Activated naive CD4-positive, alpha-beta T cell treated with anti-CD3 and anti-CD28 coated beads, Interleukin-2, amount 50 U/mL, for 24 hours (primary cell): Measurements from ENCODE around the gene RBM19.
"Not testable (repeated sequence)": the region's sequence is repeated elsewhere in the genome, so short reads cannot be mapped to it uniquely, and the experiment has no call there.

Experiments used
- H3K27ac Mint-ChIP-seq: one replicate; pipeline ENCODE4 v1.8.0; 2021; ENCODE audit warnings: mild to moderate bottlenecking, mixed read lengths
- H3K27me3 Mint-ChIP-seq: one replicate; pipeline ENCODE4 v1.8.0; 2021; ENCODE audit warnings: mixed read lengths
- H3K36me3 Mint-ChIP-seq: one replicate; pipeline ENCODE4 v1.8.0; 2021; ENCODE audit warnings: mixed read lengths
- H3K4me1 Mint-ChIP-seq: one replicate; pipeline ENCODE4 v1.8.0; 2021; ENCODE audit warnings: mixed read lengths
- H3K4me3 Mint-ChIP-seq: one replicate; pipeline ENCODE4 v1.8.0; 2021; ENCODE audit warnings: mild to moderate bottlenecking, mixed read lengths
- H3K9me3 Mint-ChIP-seq: one replicate; pipeline ENCODE4 v1.8.0; 2021; ENCODE audit warnings: mixed read lengths

RBM19 gene

DNA sequence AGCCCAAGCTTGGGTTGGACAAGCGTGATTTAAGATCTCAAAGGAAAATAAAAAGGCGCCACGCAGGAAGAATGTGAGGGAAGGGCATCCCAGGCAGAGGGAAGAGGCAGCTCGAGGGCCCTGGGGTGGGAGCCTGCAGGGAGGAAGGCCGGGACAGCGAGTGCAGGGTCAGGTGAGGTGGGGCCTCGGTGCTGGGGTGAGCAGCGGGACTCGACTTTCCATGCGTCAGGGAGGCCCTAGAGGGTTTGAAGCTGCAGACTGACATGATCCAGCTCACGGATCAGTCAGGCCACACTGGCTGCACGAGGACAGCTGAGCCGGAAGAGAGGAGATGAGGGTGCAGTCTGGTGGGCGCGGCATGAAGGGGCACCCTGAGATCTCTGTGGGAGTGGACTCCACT lies 145.8 kb downstream of the RBM19 start:
- no peak overlapping the region for H3K4me3 Mint-ChIP-seq
- no peak overlapping the region for H3K27ac Mint-ChIP-seq
- peaks cover 19% of the 10 kb centered on the region for H3K36me3 Mint-ChIP-seq
- H3K4me1 Mint-ChIP-seq, result no peaks in the 10 kb centered on the region
- no peaks in the 10 kb centered on the region for H3K27me3 Mint-ChIP-seq
- no peaks in the 10 kb centered on the region for H3K9me3 Mint-ChIP-seq

- Mint-ChIP-seq H3K4me1 (no peaks in the 10 kb centered on the region), H3K27ac (no peak overlapping the region), H3K36me3 (peaks cover 21% of the 10 kb centered on the region)
Measured at GRCh38 chr12:113819495-113819894, 146.6 kb downstream of the RBM19 start.

DNA sequence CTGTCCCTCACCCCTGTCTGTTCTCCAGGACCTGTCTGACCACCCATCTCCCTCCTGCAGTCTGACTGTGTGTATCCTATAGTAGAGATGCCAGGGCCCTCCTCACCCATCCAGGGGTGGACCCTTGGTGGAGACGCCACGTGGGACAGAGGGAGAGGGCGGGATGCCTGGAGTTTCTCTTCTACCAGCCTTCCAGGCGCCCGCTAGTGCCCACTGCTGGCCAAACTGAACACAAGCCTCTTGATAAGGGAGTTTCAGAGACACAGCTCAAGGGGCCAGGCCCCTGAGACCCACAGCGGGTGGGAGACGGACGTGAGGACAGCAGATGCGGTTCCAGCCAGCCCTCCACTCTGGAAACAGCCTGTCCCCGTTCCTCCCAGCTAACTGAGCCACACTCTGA lies 147.3 kb downstream of the RBM19 start:
- Mint-ChIP-seq H3K9me3 (no peaks in the 10 kb centered on the region), H3K4me3 (no peak overlapping the region), H3K4me1 (no peaks in the 10 kb centered on the region), H3K27ac (no peak overlapping the region), H3K36me3 (peaks cover 21% of the 10 kb centered on the region), H3K27me3 (no peaks in the 10 kb centered on the region)

More at GRCh38 chr12:113819495-113819894, 146.6 kb downstream of the RBM19 start:
- no peak overlapping the region for H3K4me3 Mint-ChIP-seq
- H3K9me3 Mint-ChIP-seq, result no peaks in the 10 kb centered on the region
- H3K27me3 Mint-ChIP-seq, result no peaks in the 10 kb centered on the region

DNA sequence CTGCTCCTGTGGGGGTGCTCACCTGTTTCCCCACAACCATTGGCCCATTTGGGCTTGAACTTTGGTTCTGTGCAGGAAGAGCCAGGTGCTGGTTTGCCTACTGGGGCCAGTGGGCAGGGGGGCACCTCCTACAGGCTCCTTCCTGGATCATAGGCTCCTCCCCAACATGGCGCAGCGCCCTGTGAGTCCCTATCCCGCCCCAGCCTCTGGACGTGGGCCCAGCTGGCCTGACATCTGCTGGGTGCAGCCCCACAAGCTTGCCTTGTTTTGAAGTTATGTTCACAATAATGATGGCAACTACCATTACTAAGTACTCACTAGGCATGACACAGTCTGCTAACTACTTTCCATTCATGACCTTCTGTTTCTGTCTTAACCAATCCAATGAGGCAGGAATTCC lies 147.8 kb downstream of the RBM19 start:
- no peak overlapping the region for H3K4me3 Mint-ChIP-seq
- H3K27me3 Mint-ChIP-seq, result no peaks in the 10 kb centered on the region
- no peaks in the 10 kb centered on the region for H3K4me1 Mint-ChIP-seq
- H3K27ac Mint-ChIP-seq, result no peak overlapping the region
- peaks cover 21% of the 10 kb centered on the region for H3K36me3 Mint-ChIP-seq
- no peaks in the 10 kb centered on the region for H3K9me3 Mint-ChIP-seq

DNA sequence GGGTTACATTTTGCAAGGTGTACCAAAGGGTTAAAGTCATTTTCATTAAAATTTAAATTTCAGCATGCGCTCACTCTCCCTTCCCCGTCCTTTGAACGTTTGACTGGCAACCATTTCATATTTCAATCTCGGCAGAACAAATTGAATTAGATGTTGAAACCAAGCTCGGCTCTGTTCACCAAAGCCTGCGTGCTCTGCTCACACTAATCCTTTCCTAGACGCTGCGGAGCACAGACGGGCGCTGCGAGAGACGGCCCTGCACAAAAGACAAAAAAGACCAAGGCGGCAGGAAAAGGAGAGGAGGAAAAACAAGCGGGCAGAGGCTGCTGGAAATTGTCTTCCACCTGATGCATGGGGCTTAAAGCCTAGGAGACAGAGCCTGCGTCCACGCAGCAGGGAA lies 149.3 kb downstream of the RBM19 start:
- Mint-ChIP-seq H3K27me3 (no peaks in the 10 kb centered on the region), H3K27ac (peak overlapping the region; percentile 30), H3K4me1 (no peaks in the 10 kb centered on the region), H3K36me3 (peaks cover 25% of the 10 kb centered on the region), H3K9me3 (no peaks in the 10 kb centered on the region), H3K4me3 (no peak overlapping the region)

- Mint-ChIP-seq H3K4me1 (no peaks in the 10 kb centered on the region), H3K27me3 (no peaks in the 10 kb centered on the region), H3K27ac (peak overlapping the region; percentile 24), H3K36me3 (peaks cover 23% of the 10 kb centered on the region), H3K9me3 (no peaks in the 10 kb centered on the region), H3K4me3 (no peak overlapping the region)
Measured at GRCh38 chr12:113815031-113815430, 151.1 kb downstream of the RBM19 start.

- H3K27me3 Mint-ChIP-seq, result no peaks in the 10 kb centered on the region
- peaks cover 27% of the 10 kb centered on the region for H3K36me3 Mint-ChIP-seq
- no peaks in the 10 kb centered on the region for H3K4me1 Mint-ChIP-seq
- H3K9me3 Mint-ChIP-seq, result peaks cover 4% of the 10 kb centered on the region
- H3K4me3 Mint-ChIP-seq, result no peak overlapping the region
- no peak overlapping the region for H3K27ac Mint-ChIP-seq
Measured at GRCh38 chr12:113813229-113813541, 152.9 kb downstream of the RBM19 start.

GRCh38 chr12:113812411-113813228 lies 153.5 kb downstream of the RBM19 start:
- Mint-ChIP-seq H3K27ac (no peak overlapping the region), H3K27me3 (no peaks in the 10 kb centered on the region), H3K36me3 (peaks cover 32% of the 10 kb centered on the region), H3K4me3 (no peak overlapping the region), H3K9me3 (peaks cover 9% of the 10 kb centered on the region), H3K4me1 (no peaks in the 10 kb centered on the region)

- H3K27me3 Mint-ChIP-seq, H3K4me1 Mint-ChIP-seq, H3K27ac Mint-ChIP-seq, H3K4me3 Mint-ChIP-seq: not testable (repeated sequence)
- Mint-ChIP-seq H3K36me3 (peaks cover 24% of the 10 kb centered on the region), H3K9me3 (peaks cover 15% of the 10 kb centered on the region)
Measured at GRCh38 chr12:113809462-113810220, 156.5 kb downstream of the RBM19 start.

- no peak overlapping the region for H3K27ac Mint-ChIP-seq
- peaks cover 15% of the 10 kb centered on the region for H3K9me3 Mint-ChIP-seq
- H3K4me1 Mint-ChIP-seq, result no peaks in the 10 kb centered on the region
- peaks cover 24% of the 10 kb centered on the region for H3K36me3 Mint-ChIP-seq
- H3K27me3 Mint-ChIP-seq, result no peaks in the 10 kb centered on the region
- no peak overlapping the region for H3K4me3 Mint-ChIP-seq
Measured at GRCh38 chr12:113808095-113808951, 157.8 kb downstream of the RBM19 start.

GRCh38 chr12:113805673-113806072 lies 160.5 kb downstream of the RBM19 start:
- peaks cover 16% of the 10 kb centered on the region for H3K36me3 Mint-ChIP-seq
- no peaks in the 10 kb centered on the region for H3K4me1 Mint-ChIP-seq
- no peaks in the 10 kb centered on the region for H3K27me3 Mint-ChIP-seq
- peaks cover 15% of the 10 kb centered on the region for H3K9me3 Mint-ChIP-seq
- H3K4me3 Mint-ChIP-seq, result no peak overlapping the region
- no peak overlapping the region for H3K27ac Mint-ChIP-seq

GRCh38 chr12:113804961-113805600 lies 161.0 kb downstream of the RBM19 start:
- Mint-ChIP-seq H3K27me3 (no peaks in the 10 kb centered on the region), H3K4me1 (no peaks in the 10 kb centered on the region), H3K4me3 (no peak overlapping the region), H3K36me3 (peaks cover 16% of the 10 kb centered on the region), H3K9me3 (peaks cover 15% of the 10 kb centered on the region), H3K27ac (peak overlapping the region; percentile 23)

- H3K4me3 Mint-ChIP-seq, result no peak overlapping the region
- no peak overlapping the region for H3K27ac Mint-ChIP-seq
- peaks cover 14% of the 10 kb centered on the region for H3K36me3 Mint-ChIP-seq
- H3K9me3 Mint-ChIP-seq, result peaks cover 15% of the 10 kb centered on the region
- H3K4me1 Mint-ChIP-seq, result no peaks in the 10 kb centered on the region
- H3K27me3 Mint-ChIP-seq, result no peaks in the 10 kb centered on the region
Measured at GRCh38 chr12:113803759-113804140, 162.4 kb downstream of the RBM19 start.

DNA sequence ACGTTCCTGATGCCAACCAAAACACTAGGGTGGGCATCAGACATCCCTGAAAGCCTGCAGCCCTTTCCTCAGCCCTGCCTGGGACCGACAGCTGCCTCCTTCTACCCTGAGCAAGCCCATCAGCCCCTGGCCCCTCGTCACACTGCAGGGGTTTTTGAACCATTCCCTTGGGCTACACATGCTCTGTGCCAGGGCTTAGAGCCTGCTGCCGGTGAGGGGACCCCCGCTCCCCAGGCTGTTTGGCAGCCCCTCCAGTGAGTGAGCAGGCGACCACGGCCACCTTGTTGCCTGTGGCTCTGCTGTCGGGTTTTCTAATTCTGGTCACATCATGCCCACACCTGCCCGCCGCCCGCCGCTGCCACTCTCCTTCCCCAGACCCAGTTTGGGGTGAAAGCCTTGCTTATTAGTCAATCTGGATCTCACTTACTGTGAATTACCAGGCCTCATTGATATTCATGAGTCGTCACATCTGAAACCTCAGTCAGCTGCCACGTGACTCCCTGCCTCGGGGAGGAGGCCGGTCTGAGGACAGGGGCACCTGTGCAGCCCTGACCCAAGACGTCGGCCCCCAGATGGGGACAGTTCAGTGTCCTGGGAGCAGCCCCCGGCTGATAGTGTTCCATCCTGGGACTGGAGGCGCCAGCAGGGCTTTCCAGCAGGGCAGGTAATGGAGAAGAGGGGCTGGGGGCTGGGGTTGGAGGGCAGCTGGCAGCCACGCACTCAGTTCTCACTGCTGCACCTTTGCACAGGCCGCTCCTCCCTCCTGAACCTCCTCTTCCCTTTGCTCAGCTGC lies 163.0 kb downstream of the RBM19 start:
- no peaks in the 10 kb centered on the region for H3K27me3 Mint-ChIP-seq
- H3K9me3 Mint-ChIP-seq, result peaks cover 11% of the 10 kb centered on the region
- no peak overlapping the region for H3K4me3 Mint-ChIP-seq
- no peaks in the 10 kb centered on the region for H3K4me1 Mint-ChIP-seq
- H3K36me3 Mint-ChIP-seq, result peaks cover 10% of the 10 kb centered on the region
- H3K27ac Mint-ChIP-seq, result no peak overlapping the region
